Mesendoderm (in vitro differentiated cells): Measurements from ENCODE around the gene INSL4. TPM values are rescaled to one million over a fixed set of nuclear protein-coding genes. Genes with fewer than 3 reads are reported as not detected.

Experiments
- DNase-seq: peaks from one replicate; pipeline ENCODE4 v3.0.0; 2013
- H2AK5ac ChIP-seq: 2 replicates; pipeline ENCODE4 v1.6.1; 2013; ENCODE audit warnings: low read length, inconsistent platforms
- H2BK120ac ChIP-seq: 2 replicates; pipeline ENCODE4 v1.6.1; 2013; ENCODE audit warnings: low read depth, mild to moderate bottlenecking, low read length, moderate library complexity, mixed read lengths
- H2BK15ac ChIP-seq: replicated peaks from 2 replicates; pipeline ENCODE4 v1.6.1; 2013; ENCODE audit warnings: low read depth, mild to moderate bottlenecking, moderate library complexity
- H2BK5ac ChIP-seq: 2 replicates; pipeline ENCODE4 v1.6.1; 2013; ENCODE audit warnings: low read length, inconsistent platforms
- H3K18ac ChIP-seq: 2 replicates; pipeline ENCODE4 v1.6.1; 2013; ENCODE audit warnings: mild to moderate bottlenecking, low read length, mixed read lengths
- H3K23ac ChIP-seq: one replicate; pipeline ENCODE4 v1.6.1; 2013; ENCODE audit warnings: low read length
- H3K27ac ChIP-seq: 2 replicates; pipeline ENCODE4 v1.5.1; 2013; ENCODE audit warnings: low read depth, mild to moderate bottlenecking, inconsistent platforms, low read length, moderate library complexity
- H3K27me3 ChIP-seq: 2 replicates; pipeline ENCODE4 v1.6.1; 2013; ENCODE audit warnings: low read length, control low read depth, mild to moderate bottlenecking, inconsistent platforms; ENCODE audit not compliant: insufficient read depth, poor library complexity
- H3K36me3 ChIP-seq: 2 replicates; pipeline ENCODE4 v1.6.1; 2013; ENCODE audit warnings: low read length, inconsistent platforms; ENCODE audit not compliant: control insufficient read depth, insufficient read depth
- H3K4ac ChIP-seq: one replicate; pipeline ENCODE4 v1.6.1; 2013; ENCODE audit warnings: low read depth, mild to moderate bottlenecking, low read length, moderate library complexity
- H3K4me1 ChIP-seq: 2 replicates; pipeline ENCODE4 v1.6.1; 2013; ENCODE audit warnings: low read depth, low read length, inconsistent platforms; ENCODE audit not compliant: control insufficient read depth
- H3K4me2 ChIP-seq: 2 replicates; pipeline ENCODE4 v1.6.1; 2013; ENCODE audit warnings: low read length
- H3K4me3 ChIP-seq: 2 replicates; pipeline ENCODE4 v1.5.1; 2013; ENCODE audit warnings: mild to moderate bottlenecking, low read length
- H3K56ac ChIP-seq: one replicate; pipeline ENCODE4 v1.6.1; 2013; ENCODE audit warnings: low read length
- H3K79me1 ChIP-seq: 2 replicates; pipeline ENCODE4 v1.6.1; 2013; ENCODE audit warnings: low read length, inconsistent platforms
- H3K79me2 ChIP-seq: 2 replicates; pipeline ENCODE4 v1.6.1; 2013; ENCODE audit warnings: mild to moderate bottlenecking, low read length; ENCODE audit not compliant: control insufficient read depth, insufficient read depth
- H3K9ac ChIP-seq: 2 replicates; pipeline ENCODE4 v1.6.1; 2013; ENCODE audit warnings: low read length, inconsistent platforms
- H4K5ac ChIP-seq: one replicate; pipeline ENCODE4 v1.6.1; 2013; ENCODE audit warnings: low read length
- H4K8ac ChIP-seq: one replicate; pipeline ENCODE4 v1.6.1; 2013; ENCODE audit warnings: low read depth, mild to moderate bottlenecking, control low read depth, low read length, moderate library complexity
- WGBS: extraction: QIAGEN DNeasy Blood & Tissue Kit; methylation state at CpG from one replicate; pipeline ENCODE4 v1.1.7; 2013; ENCODE audit warnings: low lambda C conversion rate, missing lambda C conversion rate; ENCODE audit not compliant: insufficient coverage; ENCODE audit errors: extremely low coverage; 5-methylcytosine and 5-hydroxymethylcytosine counted together
- polyA plus RNA-seq, 2 experiments: library from polyadenylated mRNA; stranded (reverse); fragments of 200-250 nt; gene quantifications; one replicate each; pipeline ENCODE4 v1.2.3, GENCODE V29; 2013

INSL4 gene
- polyA plus RNA-seq (2013, experiment 1 of 2): not detected
- not detected for polyA plus RNA-seq (2013, experiment 2 of 2)

DNA sequence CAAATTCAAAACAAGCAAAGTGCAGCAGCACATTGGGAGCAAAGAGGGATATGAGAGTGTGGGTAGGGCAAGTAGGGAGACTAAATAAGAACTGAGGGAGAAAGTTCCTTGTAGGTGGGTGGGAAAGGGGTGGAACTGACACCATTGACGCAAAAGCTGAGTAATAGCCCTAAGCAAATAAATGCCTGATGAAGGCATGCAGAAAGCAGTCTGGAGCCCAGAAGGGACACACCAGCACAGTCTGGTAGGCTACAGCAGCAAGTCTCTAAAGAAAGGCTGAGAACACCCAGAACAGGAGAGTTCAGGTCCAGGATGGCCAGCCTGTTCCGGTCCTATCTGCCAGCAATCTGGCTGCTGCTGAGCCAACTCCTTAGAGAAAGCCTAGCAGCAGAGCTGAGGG, at the start of gene INSL4:
INSL4 (plus strand) TSS at position 208 of the 400 bp plus-strand sequence; CDS start at position 313, 105 bp downstream.
- H2BK5ac ChIP-seq: no peak within 1 kb of the TSS
- no peak within 1 kb of the TSS for H4K5ac ChIP-seq
- no peaks in the 10 kb centered on the region for H3K4me1 ChIP-seq
- DNase-seq: no peak
- no peaks in the 10 kb centered on the region for H3K36me3 ChIP-seq
- no peak within 1 kb of the TSS for H3K4me3 ChIP-seq
- H3K4ac ChIP-seq: no peak within 1 kb of the TSS
- H4K8ac ChIP-seq: no peak within 1 kb of the TSS
- no CpG with 5 or more reads among the region's 2 CpGs for WGBS
- no peak within 1 kb of the TSS for H3K27ac ChIP-seq
- no peak within 1 kb of the TSS for H2BK15ac ChIP-seq
- H3K27me3 ChIP-seq: no peaks in the 10 kb centered on the region
- no peak within 1 kb of the TSS for H2AK5ac ChIP-seq
- no peak within 1 kb of the TSS for H3K18ac ChIP-seq
- H2BK120ac ChIP-seq: no peak within 1 kb of the TSS
- H3K79me1 ChIP-seq: no peaks in the 10 kb centered on the region
- H3K9ac ChIP-seq: no peak within 1 kb of the TSS
- H3K56ac ChIP-seq: no peak within 1 kb of the TSS
- no peak within 1 kb of the TSS for H3K23ac ChIP-seq
- no peak within 1 kb of the TSS for H3K4me2 ChIP-seq
- no peaks in the 10 kb centered on the region for H3K79me2 ChIP-seq

DNA sequence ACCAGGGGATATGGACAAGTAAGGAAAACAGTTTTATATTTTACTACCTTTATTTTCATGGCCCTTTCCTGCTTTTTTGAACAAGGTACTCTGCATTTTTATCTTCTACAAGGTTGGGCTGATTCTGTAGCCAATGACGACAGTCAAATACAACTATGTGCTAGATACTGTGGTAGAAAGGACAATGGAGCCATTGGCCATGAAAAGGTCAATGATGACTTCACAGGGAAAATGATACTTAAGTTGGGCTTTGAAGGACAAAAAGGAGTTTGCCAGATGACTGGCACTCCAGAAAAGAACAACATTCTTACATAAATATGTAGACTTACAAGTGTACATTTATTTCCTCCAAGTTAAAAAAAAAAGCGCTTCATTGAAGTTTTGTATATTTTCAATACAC, 46.4 kb upstream of the INSL4 start:
- no peak overlapping the region for H2BK120ac ChIP-seq
- H3K9ac ChIP-seq: no peak overlapping the region

DNA sequence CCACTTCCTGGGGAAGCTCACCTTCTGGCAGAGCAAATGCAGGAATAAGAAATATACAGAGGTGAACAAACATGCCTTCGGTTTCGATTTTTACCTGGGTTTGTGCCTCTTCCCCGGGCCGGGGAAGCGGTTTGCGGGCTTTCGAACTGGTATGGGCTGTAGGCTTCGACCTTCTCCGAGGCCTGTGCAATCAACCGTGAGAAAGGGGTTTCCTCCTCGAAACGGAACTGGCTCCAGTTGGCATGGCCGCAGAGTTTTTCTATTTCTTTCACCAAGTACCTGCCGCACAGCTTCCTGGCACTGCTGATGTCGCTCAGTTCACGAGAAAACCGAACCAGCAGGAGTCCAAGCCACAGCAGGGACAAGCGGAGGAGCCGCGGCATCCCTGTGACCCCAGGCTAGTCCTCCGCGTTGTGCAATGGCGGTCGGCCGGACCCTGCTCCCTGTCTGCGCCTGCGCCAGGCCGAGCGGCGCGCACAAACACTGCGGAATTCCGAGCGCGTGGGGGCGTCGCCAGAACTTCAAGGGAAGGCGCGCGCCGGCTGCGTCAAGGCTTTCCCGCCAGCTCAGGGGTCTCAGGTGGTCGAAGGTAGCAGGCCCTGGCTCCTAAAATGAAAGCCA, 45.9 kb upstream of the INSL4 start, which contains the start of gene INSL6:
INSL6 (minus strand) TSS at position 420 of the 621 bp plus-strand sequence; CDS start at position 383, 37 bp downstream.
- no peaks in the 10 kb centered on the region for H3K4me1 ChIP-seq
- H3K27ac ChIP-seq: no peak within 1 kb of the TSS
- no peaks in the 10 kb centered on the region for H3K27me3 ChIP-seq
- H3K4ac ChIP-seq: no peak within 1 kb of the TSS
- no peak within 1 kb of the TSS for H4K8ac ChIP-seq
- no peak within 1 kb of the TSS for H3K4me2 ChIP-seq
- no peak within 1 kb of the TSS for H4K5ac ChIP-seq
- H3K79me2 ChIP-seq: no peaks in the 10 kb centered on the region
- no peak within 1 kb of the TSS for H3K4me3 ChIP-seq
- no peak within 1 kb of the TSS for H2AK5ac ChIP-seq
- H3K56ac ChIP-seq: no peak within 1 kb of the TSS
- H3K18ac ChIP-seq: no peak within 1 kb of the TSS
- H2BK15ac ChIP-seq: no peak within 1 kb of the TSS
- H3K36me3 ChIP-seq: no peaks in the 10 kb centered on the region
- no peak within 1 kb of the TSS for H3K23ac ChIP-seq
- WGBS: no CpG with 5 or more reads among the region's 44 CpGs
- DNase-seq: no peak
- no peak within 1 kb of the TSS for H2BK5ac ChIP-seq
- H3K79me1 ChIP-seq: no peaks in the 10 kb centered on the region
- no peak within 1 kb of the TSS for H3K9ac ChIP-seq
- H2BK120ac ChIP-seq: no peak within 1 kb of the TSS

More for the DNA sequence above, 46.4 kb upstream of the INSL4 start:
- Histone ChIP-seq H3K4me2 (no peak overlapping the region), H3K23ac (no peak overlapping the region), H3K79me2 (no peaks in the 10 kb centered on the region), H3K36me3 (no peaks in the 10 kb centered on the region), H2AK5ac (no peak overlapping the region), H3K27me3 (no peaks in the 10 kb centered on the region), H4K8ac (no peak overlapping the region), H3K27ac (no peak overlapping the region), H4K5ac (no peak overlapping the region), H3K56ac (no peak overlapping the region), H3K18ac (no peak overlapping the region), H3K4me1 (no peaks in the 10 kb centered on the region), H2BK5ac (no peak overlapping the region), H3K4me3 (no peak overlapping the region), H3K79me1 (no peaks in the 10 kb centered on the region), H2BK15ac (no peak overlapping the region), H3K4ac (no peak overlapping the region)
- whole genome bisulfite sequencing: no CpG with 5 or more reads among the region's 2 CpGs
- DNase-seq: no peak

DNA sequence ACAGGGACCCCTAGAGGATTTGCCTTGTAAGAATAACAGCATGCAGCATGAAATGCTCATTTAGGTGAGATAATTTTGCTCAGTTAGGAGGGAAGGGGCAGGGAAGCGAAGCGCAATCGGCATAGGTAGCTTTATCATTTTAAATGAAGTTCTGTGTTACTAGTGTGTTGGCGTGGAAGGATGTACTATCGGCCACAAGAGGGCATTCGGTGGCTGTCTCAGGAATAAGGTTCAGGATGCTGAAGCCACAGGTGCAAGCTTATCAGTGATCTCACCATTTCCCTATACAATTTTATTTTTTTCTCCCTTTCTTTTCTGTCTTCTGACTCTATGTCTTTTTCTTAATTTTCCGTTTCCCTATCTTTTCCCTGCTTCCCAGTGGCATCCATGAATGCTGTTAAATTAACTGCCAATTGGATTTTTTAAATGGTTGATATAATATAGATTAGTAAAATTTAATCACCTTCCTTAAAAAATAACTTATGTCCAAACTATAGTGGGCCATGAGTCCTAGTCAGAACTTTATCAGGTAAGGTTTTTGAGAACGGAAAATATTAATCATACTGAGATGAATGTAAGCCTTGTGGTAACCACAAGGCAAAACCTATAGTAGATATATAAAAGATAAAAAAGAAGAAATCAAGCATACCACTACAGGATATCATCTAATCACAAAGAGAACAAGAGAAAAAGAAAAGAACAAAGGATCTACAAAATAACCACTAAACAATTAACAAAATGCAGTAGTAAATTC, 44.6 kb upstream of the INSL4 start:
- no peaks in the 10 kb centered on the region for H3K79me1 ChIP-seq
- H3K4me1 ChIP-seq: no peaks in the 10 kb centered on the region
- no peak overlapping the region for H3K4me2 ChIP-seq
- H2BK5ac ChIP-seq: no peak overlapping the region
- no peak overlapping the region for H3K23ac ChIP-seq
- no peak overlapping the region for H4K5ac ChIP-seq
- no peak overlapping the region for H2BK15ac ChIP-seq
- H3K27me3 ChIP-seq: no peaks in the 10 kb centered on the region
- no peak overlapping the region for H3K4ac ChIP-seq
- peak; percentile 79 for DNase-seq
- no peaks in the 10 kb centered on the region for H3K79me2 ChIP-seq
- H3K9ac ChIP-seq: no peak overlapping the region
- H3K27ac ChIP-seq: no peak overlapping the region
- no CpG with 5 or more reads among the region's 8 CpGs for WGBS
- no peak overlapping the region for H4K8ac ChIP-seq
- H2BK120ac ChIP-seq: no peak overlapping the region
- no peaks in the 10 kb centered on the region for H3K36me3 ChIP-seq
- H3K18ac ChIP-seq: no peak overlapping the region
- no peak overlapping the region for H3K56ac ChIP-seq
- no peak overlapping the region for H3K4me3 ChIP-seq
- H2AK5ac ChIP-seq: no peak overlapping the region

DNA sequence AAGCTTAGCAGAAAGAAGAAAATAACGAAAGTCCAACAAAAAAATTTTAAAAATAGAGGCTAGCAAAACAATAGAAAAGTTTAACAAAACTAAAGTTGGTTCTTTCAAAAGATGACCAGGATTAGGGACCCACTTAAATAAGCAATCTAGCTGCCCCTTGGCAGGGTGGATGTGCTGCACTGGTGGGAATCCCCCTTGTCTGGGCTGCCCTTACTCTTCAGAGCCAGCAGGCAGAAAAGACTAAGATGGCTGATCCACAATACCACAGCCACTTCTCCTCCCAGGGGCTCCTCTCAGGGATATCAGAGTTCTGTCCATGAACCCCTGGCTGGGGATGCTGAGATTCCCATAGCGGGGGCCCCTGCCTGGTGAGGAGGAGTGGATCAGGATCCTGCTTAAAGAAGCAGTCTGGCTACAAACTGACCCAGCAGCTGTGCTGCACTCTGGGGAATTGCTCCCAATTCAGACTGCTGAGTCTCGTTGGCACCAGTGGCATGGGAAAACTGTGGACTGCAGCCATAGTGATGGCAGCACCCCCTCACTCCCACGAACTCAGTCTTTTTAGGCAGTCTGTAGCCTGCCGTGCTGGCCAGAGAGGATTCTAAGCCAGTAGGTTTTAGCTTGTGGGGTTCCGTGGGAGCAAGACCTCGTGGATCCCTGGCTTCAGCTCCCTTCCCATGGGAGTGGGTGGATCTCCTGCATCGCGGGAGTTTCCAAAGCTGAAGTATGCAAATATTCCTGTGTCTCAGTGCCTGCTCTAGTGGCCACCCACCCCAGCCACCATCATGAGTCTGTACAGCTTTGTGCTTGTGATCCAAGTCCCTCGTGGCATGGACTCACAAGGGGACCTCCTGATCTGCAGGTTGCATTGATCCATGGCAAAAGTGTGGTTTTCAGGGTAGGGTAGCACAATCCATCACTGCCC, 42.9 kb upstream of the INSL4 start:
- Histone ChIP-seq H4K5ac (no peak overlapping the region), H3K4me1 (no peaks in the 10 kb centered on the region), H2AK5ac (no peak overlapping the region), H3K18ac (no peak overlapping the region), H3K79me2 (no peaks in the 10 kb centered on the region), H3K79me1 (no peaks in the 10 kb centered on the region), H3K27me3 (no peaks in the 10 kb centered on the region), H3K4me3 (no peak overlapping the region), H2BK5ac (no peak overlapping the region), H3K56ac (no peak overlapping the region), H3K27ac (no peak overlapping the region), H2BK15ac (no peak overlapping the region), H3K23ac (no peak overlapping the region), H3K4me2 (no peak overlapping the region), H3K36me3 (no peaks in the 10 kb centered on the region), H4K8ac (no peak overlapping the region), H2BK120ac (no peak overlapping the region), H3K9ac (no peak overlapping the region), H3K4ac (no peak overlapping the region)
- DNase-seq: no peak
- no CpG with 5 or more reads among the region's 10 CpGs for WGBS
